OCI-LY7 (cell line): Measurements from ENCODE around the gene EP400. TPM values are rescaled to one million over a fixed set of nuclear protein-coding genes. Genes with fewer than 3 reads are reported as not detected.

Experiments
- BruUV-seq: library from RNA; stranded (reverse); fragments of 400-500 nt; replicated peaks from 2 replicates; lab custom pipeline; 2021; lab: Mats Ljungman, UMichigan
- CTCF ChIA-PET: fragments of 300-600 bp; sonication (Branson Sonifier 250); formaldehyde crosslinking; loops from one replicate; lab custom pipeline; 2022; ENCODE audit warnings: antibody characterized with exemption; ENCODE audit not compliant: unreplicated experiment; lab: Charles Lee
- POLR2A ChIA-PET: fragments of 300-600 bp; sonication (Branson Sonifier 250); formaldehyde crosslinking; loops from one replicate; lab custom pipeline; 2022; ENCODE audit warnings: antibody characterized with exemption; lab: Charles Lee
- DNase-seq: peaks from one replicate; pipeline ENCODE4 v3.0.0-alpha.2; 2015; ENCODE audit warnings: low spot score
- H2AFZ ChIP-seq: fragments of 200-600 bp; sonication (generic), shearing (Covaris generic); 2 replicates; pipeline ENCODE4 v1.6.1; 2014; ENCODE audit warnings: mild to moderate bottlenecking, antibody characterized with exemption, low read length, moderate library complexity
- H3K27ac ChIP-seq: fragments of 200-600 bp; sonication (generic); 2 replicates; pipeline ENCODE4 v1.5.1; 2014; ENCODE audit warnings: mixed run types, low read depth, mild to moderate bottlenecking, moderate library complexity, low read length, inconsistent platforms; ENCODE audit not compliant: poor library complexity, severe bottlenecking
- H3K36me3 ChIP-seq: fragments of 200-600 bp; sonication (generic); 2 replicates; pipeline ENCODE4 v1.6.1; 2014; ENCODE audit warnings: mild to moderate bottlenecking, antibody characterized with exemption, low read length, moderate library complexity, mixed read lengths; ENCODE audit not compliant: insufficient read depth
- H3K4me1 ChIP-seq: fragments of 200-600 bp; sonication (generic); 2 replicates; pipeline ENCODE4 v1.5.1; 2014; ENCODE audit warnings: mild to moderate bottlenecking, low read length; ENCODE audit not compliant: insufficient read depth, poor library complexity, severe bottlenecking
- H3K4me2 ChIP-seq: fragments of 200-600 bp; sonication (generic); 2 replicates; pipeline ENCODE4 v1.6.1; 2014; ENCODE audit warnings: mild to moderate bottlenecking, low read length
- H3K4me3 ChIP-seq: fragments of 200-600 bp; sonication (generic); 2 replicates; pipeline ENCODE4 v1.5.1; 2014; ENCODE audit warnings: mild to moderate bottlenecking, low read depth, low read length; ENCODE audit not compliant: poor library complexity, severe bottlenecking
- H3K79me2 ChIP-seq: fragments of 200-600 bp; sonication (generic); 2 replicates; pipeline ENCODE4 v1.6.1; 2016; ENCODE audit warnings: low read depth, mild to moderate bottlenecking, low read length, moderate library complexity, mixed read lengths; ENCODE audit not compliant: insufficient read depth
- H3K9me2 ChIP-seq: fragments of 200-600 bp; sonication (generic); 2 replicates; pipeline ENCODE4 v1.6.1; 2016; ENCODE audit warnings: mild to moderate bottlenecking, low read length, mixed read lengths; ENCODE audit not compliant: insufficient read depth
- H3K9me3 ChIP-seq: fragments of 200-600 bp; sonication (generic); 2 replicates; pipeline ENCODE4 v1.6.1; 2014; ENCODE audit warnings: mild to moderate bottlenecking, mixed run types, low read length, mixed read lengths
- H4K20me1 ChIP-seq: fragments of 200-600 bp; sonication (generic); 2 replicates; pipeline ENCODE4 v1.6.1; 2014; ENCODE audit warnings: mild to moderate bottlenecking, antibody characterized with exemption, low read length, moderate library complexity, mixed read lengths; ENCODE audit not compliant: insufficient read depth
- EZH2phosphoT487 ChIP-seq: fragments of 200-600 bp; sonication (generic); IDR thresholded peaks from 2 replicates; pipeline ENCODE4 v1.6.1; 2018; ENCODE audit warnings: low read depth, borderline replicate concordance, mild to moderate bottlenecking, mixed run types, antibody characterized with exemption, low read length, moderate library complexity, mixed read lengths
- intact Hi-C: fragments of 100-400 bp; cut with micrococcal nuclease; formaldehyde crosslinking; loops from one replicate; pipeline ENCODE4 v1.10.0; 2022; ENCODE audit not compliant: unreplicated experiment
- total RNA-seq, 2 experiments: library from RNA; depleted of rRNA in 1 of 2; stranded (reverse); fragments of >200 nt in 1 of 2; shearing (Covaris generic) in 1 of 2; gene quantifications; 2 replicates each; pipeline ENCODE4 v1.2.3, GENCODE V29; 2014 to 2022
- TF ChIP-seq, protein P1 (sequence below): fragments of 200-600 bp; sonication (generic); conservative IDR thresholded peaks from 2 replicates; pipeline ENCODE4 v1.5.1; 2014; ENCODE audit warnings: mild to moderate bottlenecking, antibody characterized with exemption, low read length, moderate library complexity, mixed read lengths

Gene EP400
- total RNA-seq, 2 experiments from 2014 or later, result 20.7 to 56.2 TPM

DNA sequence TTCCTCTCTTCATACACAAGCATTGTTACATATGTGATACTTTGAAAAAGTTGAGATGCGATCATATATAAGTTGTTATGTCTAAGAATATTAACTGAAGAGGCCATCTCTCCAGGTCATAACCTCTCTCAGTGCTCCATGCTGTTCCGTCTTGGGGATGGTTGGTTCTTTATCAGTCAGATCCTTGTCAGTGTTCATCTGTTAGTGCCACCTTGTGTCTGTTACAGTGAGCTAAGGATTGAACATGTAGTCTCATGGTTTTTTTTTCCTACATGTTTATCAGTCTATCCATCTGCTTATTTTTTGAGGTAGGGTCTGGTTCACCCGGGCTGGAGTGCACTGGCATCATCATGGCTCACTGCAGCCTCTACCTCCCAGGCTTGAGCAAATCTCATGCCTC is 30.5 kb downstream of the EP400 start:
- no peak for TF ChIP-seq EZH2phosphoT487
- TF ChIP-seq, protein P1, sequence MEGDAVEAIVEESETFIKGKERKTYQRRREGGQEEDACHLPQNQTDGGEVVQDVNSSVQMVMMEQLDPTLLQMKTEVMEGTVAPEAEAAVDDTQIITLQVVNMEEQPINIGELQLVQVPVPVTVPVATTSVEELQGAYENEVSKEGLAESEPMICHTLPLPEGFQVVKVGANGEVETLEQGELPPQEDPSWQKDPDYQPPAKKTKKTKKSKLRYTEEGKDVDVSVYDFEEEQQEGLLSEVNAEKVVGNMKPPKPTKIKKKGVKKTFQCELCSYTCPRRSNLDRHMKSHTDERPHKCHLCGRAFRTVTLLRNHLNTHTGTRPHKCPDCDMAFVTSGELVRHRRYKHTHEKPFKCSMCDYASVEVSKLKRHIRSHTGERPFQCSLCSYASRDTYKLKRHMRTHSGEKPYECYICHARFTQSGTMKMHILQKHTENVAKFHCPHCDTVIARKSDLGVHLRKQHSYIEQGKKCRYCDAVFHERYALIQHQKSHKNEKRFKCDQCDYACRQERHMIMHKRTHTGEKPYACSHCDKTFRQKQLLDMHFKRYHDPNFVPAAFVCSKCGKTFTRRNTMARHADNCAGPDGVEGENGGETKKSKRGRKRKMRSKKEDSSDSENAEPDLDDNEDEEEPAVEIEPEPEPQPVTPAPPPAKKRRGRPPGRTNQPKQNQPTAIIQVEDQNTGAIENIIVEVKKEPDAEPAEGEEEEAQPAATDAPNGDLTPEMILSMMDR, result peak; percentile 47; the same call in 1 of the 2 replicates
- no TSS peak for BruUV-seq
- H3K79me2 ChIP-seq, result peaks cover 29% of the 10 kb centered on the region

DNA sequence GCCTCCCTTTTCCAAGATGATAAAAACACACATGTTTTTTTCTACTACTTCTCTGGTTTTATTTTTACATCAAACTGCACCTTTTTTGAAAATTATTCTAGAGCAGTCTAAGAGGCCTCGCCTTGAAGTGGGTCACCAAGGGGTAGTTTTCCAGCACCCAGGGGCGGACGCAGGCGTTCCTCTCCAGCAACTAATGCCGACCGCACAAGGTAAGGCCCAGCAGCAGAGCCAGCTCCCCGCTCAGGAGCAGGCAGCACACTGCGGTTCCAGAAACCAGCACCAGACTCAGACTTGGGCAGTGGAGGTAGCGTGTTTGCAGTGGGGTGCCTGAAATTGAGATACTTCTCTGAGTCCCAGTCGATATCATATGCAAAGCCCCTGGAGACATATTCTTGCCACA is 31.6 kb downstream of the EP400 start:
- Histone ChIP-seq H3K9me3 (no peaks in the 10 kb centered on the region), H4K20me1 (no peaks in the 10 kb centered on the region), H3K4me1 (no peaks in the 10 kb centered on the region), H3K79me2 (peaks cover 19% of the 10 kb centered on the region; the same call in 1 of the 2 replicates), H3K4me2 (no peak overlapping the region), H3K9me2 (no peaks in the 10 kb centered on the region), H3K4me3 (no peak overlapping the region), H3K36me3 (peaks cover 66% of the 10 kb centered on the region), H3K27ac (no peak overlapping the region), H2AFZ (no peak overlapping the region)
- no TSS peak for BruUV-seq
- intact Hi-C loops, result no loop called here
- ChIA-PET POLR2A (no interaction called here), CTCF (no interaction called here)
- no peak for TF ChIP-seq EZH2phosphoT487
- TF ChIP-seq, protein P1, result no peak
- DNase-seq, result no peak

More for the DNA sequence above, 30.5 kb downstream of the EP400 start:
- intact Hi-C loops, result no loop called here
- ChIA-PET POLR2A (no interaction called here), CTCF (interaction anchor here (0.6 kb wide), 1 partner anchor 144 kb away, joined by 3 read pairs; no protein-coding TSS in a partner anchor)
- no peaks in the 10 kb centered on the region for H3K9me3 ChIP-seq
- no peaks in the 10 kb centered on the region for H3K4me1 ChIP-seq
- H3K4me2 ChIP-seq, result no peak overlapping the region
- no peak overlapping the region for H3K4me3 ChIP-seq
- no peak overlapping the region for H3K27ac ChIP-seq
- peak; percentile 7 for DNase-seq
- no peaks in the 10 kb centered on the region for H3K9me2 ChIP-seq
- no peaks in the 10 kb centered on the region; the same call in 1 of the 2 replicates for H4K20me1 ChIP-seq
- no peak overlapping the region for H2AFZ ChIP-seq
- peaks cover 60% of the 10 kb centered on the region for H3K36me3 ChIP-seq

DNA sequence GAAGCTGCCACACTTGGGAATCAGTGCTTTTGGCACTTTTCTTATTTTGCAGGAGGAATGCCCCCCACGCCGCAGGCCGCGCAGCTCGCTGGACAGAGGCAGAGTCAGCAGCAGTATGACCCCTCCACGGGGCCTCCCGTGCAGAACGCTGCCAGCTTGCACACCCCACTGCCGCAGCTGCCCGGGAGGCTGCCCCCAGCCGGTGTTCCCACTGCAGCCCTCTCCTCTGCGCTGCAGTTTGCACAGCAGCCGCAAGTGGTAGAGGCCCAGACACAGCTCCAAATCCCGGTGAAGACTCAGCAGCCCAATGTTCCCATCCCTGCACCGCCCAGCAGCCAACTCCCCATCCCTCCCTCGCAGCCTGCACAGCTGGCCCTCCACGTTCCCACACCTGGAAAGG is 32.3 kb downstream of the EP400 start:
- intact Hi-C loops, result no loop called here
- CTCF ChIA-PET, result no interaction called here
- H2AFZ ChIP-seq, result no peak overlapping the region
- TF ChIP-seq EZH2phosphoT487, result no peak
- TF ChIP-seq, protein P1, result no peak
- peaks cover 72% of the 10 kb centered on the region for H3K36me3 ChIP-seq
- POLR2A ChIA-PET, result interaction anchor here (0.7 kb wide), 1 partner anchor 194 kb away, joined by 3 read pairs; no protein-coding TSS in a partner anchor
- no peak overlapping the region for H3K4me3 ChIP-seq
- H4K20me1 ChIP-seq, result no peaks in the 10 kb centered on the region
- no TSS peak for BruUV-seq
- H3K9me3 ChIP-seq, result no peaks in the 10 kb centered on the region
- H3K4me2 ChIP-seq, result no peak overlapping the region
- no peaks in the 10 kb centered on the region for H3K4me1 ChIP-seq
- no peak for DNase-seq
- H3K27ac ChIP-seq, result no peak overlapping the region
- peaks cover 13% of the 10 kb centered on the region; the same call in 1 of the 2 replicates for H3K79me2 ChIP-seq
- H3K9me2 ChIP-seq, result no peaks in the 10 kb centered on the region
